HG02973 (cell line): ENCODE data around the gene GAB4.
"Not testable (repeated sequence)": the region's sequence is repeated elsewhere in the genome, so short reads cannot be mapped to it uniquely, and the experiment has no call there.

Source experiments
- ATAC-seq: cut with Tn5 transposase; IDR thresholded peaks from one replicate; pipeline ENCODE4 v1.9.1; 2021; ENCODE audit warnings: moderate library complexity; ENCODE audit not compliant: unreplicated experiment

The GAB4 gene, protein sequence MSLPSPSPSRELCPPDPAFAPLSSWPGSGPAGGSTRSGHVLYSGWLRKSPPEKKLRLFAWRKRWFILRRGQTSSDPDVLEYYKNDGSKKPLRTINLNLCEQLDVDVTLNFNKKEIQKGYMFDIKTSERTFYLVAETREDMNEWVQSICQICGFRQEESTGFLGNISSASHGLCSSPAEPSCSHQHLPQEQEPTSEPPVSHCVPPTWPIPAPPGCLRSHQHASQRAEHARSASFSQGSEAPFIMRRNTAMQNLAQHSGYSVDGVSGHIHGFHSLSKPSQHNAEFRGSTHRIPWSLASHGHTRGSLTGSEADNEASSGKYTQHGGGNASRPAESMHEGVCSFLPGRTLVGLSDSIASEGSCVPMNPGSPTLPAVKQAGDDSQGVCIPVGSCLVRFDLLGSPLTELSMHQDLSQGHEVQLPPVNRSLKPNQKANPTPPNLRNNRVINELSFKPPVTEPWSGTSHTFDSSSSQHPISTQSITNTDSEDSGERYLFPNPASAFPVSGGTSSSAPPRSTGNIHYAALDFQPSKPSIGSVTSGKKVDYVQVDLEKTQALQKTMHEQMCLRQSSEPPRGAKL

DNA sequence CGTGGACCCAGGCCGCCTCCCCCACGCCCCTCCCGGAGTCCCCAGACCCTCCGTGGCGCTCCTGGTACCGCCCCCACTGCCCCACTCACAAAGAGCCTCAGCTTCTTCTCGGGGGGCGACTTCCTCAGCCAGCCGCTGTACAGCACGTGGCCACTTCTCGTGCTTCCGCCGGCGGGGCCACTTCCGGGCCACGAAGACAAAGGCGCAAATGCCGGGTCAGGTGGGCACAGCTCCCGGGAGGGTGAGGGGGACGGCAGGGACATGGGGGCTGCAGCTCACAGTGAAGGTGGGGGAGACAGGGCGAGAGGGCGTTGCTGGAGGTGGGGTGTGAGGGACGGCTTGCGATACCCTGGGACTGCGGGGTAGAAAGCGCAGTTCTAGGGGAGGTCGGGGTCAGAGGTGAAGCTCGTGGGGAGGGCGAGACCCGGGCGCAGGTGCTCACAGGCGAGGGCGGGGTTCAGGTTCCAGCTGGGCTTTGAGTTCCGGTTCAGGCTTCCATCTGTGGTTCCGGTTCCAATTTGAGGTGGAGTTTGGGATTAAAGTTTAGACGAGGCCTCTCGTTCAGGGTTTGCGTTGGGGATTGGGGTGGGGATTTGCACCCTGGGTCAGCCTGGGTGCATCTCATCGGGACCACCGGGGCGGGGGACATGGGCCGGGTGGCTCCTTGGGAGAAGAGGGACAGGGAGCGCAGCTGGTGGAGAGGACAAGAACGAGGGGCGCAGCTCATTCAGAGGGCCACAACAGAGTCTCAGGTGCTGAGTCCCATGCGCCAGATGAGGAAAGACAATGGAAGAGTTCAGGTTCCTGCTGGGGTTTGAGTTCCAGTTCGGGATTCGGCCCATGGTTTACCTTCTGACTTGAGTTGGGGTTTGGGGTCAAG, at the start of gene GAB4:
Gene GAB4 (minus strand): TSS at position 371 of the 880 bp plus-strand sequence. CDS start 108 bp downstream, at position 263.
- no peak for ATAC-seq

DNA sequence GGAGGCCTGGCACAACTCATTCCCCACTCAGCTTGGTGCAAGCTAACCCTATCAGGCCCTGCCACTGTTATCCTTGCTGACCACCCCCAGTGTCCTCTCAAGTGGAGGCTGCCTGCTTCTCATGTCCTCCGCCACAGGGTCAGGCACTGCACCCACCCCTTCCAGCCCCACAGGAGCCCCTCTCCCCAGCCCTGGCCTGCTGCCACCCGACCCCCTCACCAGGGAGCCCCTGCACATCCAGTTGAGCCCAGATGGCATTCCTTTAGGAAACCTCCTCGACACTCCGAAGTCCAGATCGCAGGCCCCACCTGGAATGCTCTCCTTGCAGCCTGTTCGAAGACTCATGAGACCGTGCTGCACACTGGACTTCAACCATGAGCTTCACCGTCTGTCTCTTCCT, 48.8 kb upstream of the GAB4 start:
- no peak for ATAC-seq

DNA sequence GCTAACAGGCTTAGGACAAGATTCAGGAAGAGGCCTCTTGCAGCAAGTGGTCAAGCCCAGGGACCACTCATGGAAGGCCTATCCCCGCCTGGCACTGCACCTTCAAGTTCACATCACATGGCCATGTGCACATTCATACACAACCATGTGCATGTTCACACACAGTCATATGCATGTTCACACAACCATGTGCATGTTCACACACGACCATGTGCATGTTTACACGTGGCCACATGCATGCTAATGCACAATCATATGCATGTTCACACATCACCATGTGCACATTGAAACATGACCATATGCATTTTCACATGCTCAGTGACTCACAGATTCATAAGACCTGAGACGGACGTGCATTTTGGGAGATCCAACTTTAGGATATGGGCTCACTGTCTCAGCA, 48.0 kb upstream of the GAB4 start:
- ATAC-seq = no peak

DNA sequence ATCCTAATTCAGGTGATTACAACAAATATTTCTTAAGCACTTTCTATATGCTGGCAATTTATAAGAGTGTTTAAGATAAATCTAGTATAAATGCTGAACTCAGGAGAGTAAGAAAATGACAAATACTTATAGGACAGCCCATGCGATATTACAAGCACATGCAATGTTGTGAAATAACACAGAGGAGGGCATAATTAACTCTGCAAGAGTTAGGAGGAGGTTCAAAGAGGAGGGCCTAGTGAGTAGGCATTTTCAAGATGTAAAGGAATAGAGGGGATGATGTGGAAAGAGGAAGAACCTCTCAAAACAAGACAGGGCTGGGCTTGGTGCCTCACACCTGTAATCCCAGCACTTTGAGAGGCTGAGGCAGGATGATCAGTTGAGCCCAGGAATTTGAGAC, 39.6 kb upstream of the GAB4 start:
- no peak for ATAC-seq

DNA sequence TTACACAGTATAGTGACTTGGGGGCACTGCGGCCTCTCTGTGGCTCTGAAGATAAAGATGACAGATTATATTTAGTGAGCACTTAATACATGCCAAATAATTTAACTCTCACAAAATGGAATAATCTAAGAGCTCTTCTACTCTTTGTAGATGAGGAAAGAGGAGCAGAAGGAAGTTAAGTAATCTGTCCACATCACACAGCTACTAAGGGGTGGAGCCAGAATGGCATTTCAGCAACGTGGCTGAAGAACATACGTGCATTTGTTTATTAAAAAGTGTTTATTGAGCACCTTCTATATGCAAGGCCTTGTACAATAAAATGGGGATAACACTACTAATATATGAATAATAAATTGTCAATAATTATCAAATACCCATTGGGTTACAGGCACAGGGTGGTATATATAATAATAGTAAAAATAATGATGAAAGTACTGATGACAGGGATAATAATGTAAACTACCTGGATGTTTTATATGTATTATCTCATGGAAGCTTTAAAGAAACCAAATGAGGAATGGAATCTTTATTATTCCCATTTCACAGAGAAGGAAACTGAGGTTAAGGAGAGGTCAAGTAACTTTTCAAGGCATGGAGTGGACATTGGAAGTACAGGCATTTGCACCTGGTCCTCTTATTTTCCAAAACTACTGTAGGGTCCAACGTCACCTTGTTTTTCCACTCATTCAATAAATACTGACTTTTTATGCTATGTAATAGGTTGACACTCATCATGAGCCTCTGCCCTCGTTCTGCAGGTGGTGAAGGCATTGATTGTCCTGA, 38.7 kb upstream of the GAB4 start:
- no peak for ATAC-seq

DNA sequence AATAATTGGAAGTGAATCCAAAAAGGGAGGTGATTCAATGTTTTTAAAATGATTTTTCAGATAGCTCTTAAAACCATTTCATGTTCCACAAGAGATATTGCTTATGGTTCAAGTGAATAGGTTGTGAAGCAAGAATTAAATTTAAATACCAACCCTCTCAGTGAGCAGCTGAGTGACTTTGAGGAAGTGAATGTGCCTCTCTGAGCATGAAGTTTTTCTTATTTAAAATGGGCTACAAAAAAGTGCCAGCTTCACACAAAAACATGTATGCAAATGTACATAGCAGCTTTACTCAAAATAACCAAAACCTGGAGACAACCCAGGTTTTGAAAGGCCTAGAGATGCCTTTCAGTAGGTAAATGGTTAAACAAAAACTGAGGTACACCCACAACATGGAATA, 35.5 kb upstream of the GAB4 start:
- no peak for ATAC-seq

DNA sequence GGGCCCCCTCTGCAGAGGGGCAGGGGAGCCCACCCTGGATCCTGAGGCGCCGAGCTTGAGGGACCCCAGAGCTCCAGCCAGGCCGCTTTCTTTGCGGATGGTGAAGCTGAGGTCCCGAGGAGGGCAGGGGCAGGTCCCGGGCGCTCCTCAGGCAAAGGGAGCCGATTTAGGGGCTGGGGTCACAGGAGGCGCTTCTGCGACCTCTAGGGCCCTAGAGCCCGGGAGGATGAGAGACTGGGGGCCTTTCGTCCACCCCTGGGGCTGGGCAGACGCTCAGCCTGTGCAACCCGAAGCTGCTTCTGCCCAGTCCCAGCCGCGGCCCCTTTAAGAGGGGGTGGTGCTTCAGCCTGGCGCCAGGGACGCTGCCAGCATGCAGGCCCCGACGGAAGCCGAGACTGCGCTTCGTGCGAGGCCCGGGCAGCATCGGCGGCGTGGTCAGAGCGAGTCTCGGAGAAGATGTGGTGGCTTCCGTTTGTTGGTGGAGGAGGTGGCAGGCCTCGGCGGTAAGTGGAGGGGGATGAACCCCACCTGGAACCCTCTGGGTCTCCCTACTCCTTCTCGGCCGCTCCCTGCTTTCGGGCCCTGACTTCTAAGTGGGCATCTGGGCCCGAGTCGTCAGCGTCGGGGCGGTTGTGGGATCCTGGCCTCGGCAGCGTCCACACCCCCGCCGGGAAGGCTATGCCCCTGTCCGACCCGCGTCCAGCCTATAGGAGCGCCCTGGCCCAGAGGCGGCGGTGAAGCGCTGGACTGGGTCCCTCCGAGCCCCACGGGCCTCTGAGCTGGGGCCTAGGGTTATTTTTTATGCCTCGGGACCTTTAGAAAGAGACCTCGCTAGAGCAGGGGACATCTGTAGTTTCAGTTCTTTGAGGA, 29.1 kb upstream of the GAB4 start:
- not testable (repeated sequence) for ATAC-seq

DNA sequence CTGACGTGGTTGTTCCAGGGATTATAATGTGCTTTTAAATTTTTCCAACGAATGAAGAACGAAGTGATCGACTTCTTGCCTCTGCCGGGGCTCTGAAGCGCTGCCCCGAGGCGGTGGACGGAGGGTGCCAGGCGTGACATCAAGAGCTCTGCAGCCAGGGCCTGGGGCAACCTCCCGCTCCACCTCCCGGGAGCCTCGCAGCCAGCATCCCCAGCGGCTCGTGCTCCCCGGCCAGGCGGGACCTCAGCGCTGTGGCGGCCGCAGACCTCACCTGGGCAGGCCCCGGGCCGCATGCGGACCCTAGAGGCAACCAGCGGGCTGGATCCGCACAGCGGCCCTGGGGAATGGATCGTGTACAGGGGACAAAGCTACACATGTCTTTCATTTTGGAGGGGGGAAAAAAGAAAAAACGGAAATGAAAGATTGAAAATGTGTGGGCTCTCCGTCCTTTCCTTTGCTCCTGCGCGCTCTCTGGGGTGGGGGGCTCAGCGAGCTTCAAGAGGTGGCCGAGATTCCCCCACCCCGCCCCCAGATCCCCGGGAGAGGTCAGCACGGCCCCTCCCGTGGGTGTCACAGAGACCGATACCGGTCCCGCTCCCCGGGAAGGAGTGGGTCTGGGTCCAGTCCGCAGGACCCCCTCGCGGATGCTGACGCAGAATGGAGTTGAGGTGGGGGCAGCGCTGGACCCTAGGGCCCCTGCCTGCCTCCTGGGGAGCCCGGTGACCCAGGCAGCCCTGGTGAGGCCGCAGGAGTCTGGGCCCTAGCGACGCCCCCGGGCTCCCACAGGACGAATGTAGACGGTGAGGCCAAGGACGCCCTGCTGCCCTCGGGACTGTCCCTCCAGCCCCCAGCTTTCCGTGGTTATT, 28.2 kb upstream of the GAB4 start:
- ATAC-seq = not testable (repeated sequence)

DNA sequence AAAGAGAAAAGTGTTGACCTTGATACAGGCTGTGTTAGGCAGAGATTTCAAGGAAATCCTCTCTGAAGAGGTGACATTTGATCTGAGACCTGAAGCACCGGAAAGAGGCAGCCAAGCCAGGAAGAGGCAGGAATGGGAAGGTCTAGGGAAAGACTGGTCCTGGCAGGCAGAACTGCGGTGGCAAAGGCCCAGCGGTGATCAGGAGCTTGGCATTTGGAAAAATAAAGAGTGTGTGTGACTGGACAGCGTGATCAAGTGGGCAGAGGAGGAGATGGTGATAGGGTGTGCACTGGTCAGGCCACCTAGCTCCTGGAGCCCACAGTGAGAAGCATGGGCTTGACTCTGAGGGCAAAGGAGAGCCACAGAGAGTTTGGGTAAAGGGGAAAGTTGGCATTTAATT, 27.2 kb upstream of the GAB4 start:
- ATAC-seq = no peak

DNA sequence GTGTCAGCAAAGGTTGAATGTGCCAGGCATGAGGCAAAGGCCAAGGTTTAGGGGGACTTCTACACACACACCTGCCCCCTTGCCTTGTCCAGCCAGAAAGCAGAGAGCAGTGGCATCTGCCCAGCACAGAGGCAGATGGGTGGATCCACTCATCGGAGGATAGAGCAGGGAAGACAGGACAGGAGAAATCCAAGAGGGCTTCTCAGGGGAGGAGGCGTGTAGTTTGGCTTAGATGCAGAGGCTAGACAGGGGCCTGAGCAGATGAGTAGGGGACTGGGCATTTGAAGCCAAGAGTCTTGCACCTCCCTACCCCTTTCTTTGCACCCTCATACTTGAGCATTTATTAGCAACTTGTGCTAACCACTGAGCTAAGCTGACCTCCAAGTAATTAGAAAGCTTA, 26.5 kb upstream of the GAB4 start:
- ATAC-seq = not testable (repeated sequence)

DNA sequence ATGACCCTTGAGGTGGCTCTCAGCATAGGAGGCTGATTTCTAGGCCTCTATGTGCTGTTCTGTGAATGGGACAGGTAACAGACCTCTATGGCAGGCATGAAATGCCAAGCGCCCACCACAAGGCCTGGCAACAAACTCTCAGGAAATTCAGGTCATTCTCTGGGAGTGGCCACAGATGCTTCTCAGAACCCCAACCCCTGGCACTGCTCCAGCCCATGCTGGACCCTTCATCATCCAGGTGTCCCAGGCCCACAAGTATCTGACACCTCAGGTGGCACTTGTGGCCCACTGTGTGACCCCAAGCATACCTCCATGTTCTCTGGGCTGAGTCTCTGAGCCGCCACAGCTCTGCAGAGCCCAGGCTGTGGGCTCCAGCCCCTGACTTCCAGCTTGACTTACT, 24.3 kb upstream of the GAB4 start:
- not testable (repeated sequence) for ATAC-seq

DNA sequence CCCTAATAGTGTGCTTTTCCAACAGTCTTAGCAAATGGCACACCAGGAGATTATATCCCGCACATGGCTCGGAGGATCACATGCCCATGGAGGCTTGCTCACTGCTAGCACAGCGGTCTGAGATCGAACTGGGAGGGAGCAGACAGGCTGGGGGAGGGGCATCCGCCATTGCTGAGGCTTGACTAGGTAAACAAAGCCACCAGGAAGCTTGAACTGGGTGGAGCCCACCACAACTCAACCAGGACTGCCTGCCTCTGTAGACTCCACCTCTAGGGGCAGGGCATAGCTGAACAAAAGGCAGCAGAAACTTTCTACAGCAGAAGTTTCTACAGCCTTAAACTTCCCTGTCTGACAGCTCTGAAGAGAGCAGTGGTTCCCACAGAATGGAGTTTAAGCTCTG, 16.4 kb upstream of the GAB4 start:
- ATAC-seq = not testable (repeated sequence)

DNA sequence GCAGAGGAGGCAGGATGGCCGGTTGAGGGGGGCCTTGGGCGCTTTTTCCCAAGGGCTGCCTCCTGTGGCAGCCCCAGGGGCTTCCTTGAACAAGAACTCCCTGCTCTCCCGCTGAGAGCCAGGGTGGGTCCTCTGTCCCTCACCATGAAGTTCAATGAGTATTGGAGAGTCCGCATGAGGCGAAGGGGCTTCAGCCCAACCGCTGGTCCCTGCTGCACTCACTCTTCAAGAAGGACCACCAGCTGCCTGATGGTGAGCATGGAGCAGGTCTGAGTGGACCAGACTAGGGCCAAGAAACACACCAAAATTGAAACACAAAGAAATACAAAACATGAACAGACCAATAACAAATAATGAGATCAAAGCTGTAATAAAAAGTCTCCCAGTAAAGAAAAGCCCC, 7.5 kb upstream of the GAB4 start:
- not testable (repeated sequence) for ATAC-seq

DNA sequence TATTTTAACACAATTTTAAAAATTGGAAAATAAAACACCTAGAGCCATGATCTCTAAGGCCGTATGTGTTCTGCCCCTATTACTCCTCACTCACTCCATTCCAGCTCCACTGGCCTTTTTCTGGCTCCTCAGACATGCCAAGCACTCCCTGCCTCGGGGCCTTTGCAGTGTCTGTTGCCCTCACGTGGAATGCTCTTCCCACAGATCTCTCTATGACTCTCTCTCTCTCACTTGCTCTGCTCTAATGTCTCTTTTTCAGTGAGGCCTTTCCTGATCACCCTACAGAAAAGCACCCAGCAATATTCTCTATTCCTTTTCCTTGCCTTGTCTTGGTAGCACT, 6.0 kb upstream of the GAB4 start:
- ATAC-seq = not testable (repeated sequence)

DNA sequence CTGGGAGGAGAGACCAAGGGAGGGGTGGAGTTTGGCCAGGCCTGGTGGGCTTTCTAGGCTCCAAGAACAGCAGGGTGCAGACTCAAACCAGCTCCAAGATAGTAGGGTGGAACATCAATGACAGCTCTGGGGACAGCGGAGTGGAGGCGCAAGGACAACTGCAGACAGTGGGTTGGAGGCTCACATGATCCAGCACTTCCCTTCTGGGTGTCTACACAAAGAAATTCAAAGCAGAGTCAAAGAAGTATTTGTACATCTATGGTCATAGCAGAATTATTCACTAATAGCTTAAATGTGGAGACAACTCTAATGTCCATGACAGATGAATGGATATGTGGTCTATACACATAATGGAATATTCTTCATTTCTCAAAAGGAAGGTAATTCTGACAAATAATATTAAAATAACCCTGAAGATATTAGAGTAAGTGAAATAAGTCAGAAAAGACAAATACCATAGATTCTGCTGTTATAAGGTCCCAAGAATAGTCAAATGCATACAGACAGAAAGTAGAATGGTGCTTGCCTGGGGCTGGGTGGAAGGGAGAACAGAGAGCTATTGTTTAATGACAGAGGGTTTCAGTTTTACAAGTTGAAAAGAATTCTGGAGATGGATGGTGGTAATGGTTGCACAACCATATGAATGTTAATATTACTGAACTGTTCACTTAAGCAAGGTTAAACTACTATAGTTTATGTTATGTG, 5.5 kb upstream of the GAB4 start:
- no peak for ATAC-seq

DNA sequence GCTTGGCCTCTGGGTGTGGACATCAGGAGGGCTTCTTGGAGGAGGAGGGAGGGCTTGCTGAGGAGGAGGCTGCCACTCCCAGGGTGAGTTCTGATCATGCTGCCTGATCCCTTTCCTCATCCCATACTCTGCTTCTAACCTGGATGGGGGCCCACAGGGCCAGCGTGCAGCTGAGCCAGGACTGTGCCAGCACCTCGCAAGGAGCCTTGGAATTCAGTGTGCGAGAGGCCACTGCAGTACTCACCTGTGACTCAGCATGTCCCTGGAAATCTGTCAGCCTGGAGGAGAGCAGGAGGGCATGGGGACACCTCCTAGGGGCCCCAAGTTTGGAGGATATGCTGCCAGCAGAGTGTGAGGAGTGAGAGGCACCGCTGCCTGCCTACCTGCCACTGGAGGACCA, 4.2 kb upstream of the GAB4 start:
- ATAC-seq = no peak

DNA sequence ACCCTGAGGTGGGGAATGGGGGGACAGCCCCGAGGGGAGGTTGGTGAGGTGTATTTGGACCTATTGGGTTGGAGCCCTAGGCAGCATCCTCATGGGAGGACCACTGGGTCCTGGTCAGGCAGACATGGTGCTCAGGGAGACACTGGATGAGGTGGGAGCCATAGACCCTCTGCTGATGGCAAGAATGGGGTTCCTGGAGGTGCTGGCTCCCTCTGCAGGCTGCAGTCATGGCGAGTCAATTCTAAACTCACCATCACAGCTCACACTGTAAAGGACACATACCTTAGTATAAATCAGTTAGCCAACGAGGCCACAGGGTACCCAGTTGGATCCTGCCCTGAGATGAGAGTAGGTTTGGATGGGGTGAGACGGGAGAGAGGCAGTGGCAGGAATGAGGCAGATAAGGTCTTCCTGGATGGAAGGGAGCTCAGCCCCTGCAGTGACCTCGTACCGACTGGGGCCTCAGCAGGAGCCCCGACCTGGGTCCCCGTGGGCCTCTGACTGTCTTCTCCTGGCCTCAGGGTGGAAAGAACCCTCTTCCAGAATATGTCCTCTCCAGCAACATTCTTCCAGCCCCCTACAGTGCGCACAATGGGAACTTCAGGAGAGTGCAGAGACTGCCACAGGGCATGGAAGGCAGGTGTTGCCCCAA, 1.7 kb upstream of the GAB4 start:
- ATAC-seq = no peak

DNA sequence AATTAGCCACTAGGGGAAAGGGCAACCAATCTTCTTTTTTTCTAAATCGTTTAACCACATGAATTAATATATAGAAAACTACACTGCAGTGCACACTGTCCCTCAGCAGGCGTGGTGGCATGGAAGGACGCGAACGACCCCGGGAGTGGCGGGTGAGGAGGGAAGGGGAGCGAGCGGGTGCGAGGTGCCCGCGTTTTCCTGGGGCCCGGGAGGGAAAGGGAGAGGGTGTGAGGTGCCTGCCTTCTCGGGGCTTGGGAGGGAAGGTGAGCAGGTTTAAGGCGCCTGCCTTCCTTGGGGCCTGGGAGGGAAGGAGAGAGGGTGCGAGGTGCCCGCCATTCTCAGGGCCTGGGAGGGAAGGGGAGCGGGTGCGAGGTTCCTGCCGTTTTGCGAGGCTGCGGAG, 765 bp downstream of the GAB4 start:
- no peak for ATAC-seq
